ENCODE measurements around the gene NSG1.
"Not testable (repeated sequence)": the region's sequence is repeated elsewhere in the genome, so short reads cannot be mapped to it uniquely, and the experiment has no call there.

Gene NSG1

DNA sequence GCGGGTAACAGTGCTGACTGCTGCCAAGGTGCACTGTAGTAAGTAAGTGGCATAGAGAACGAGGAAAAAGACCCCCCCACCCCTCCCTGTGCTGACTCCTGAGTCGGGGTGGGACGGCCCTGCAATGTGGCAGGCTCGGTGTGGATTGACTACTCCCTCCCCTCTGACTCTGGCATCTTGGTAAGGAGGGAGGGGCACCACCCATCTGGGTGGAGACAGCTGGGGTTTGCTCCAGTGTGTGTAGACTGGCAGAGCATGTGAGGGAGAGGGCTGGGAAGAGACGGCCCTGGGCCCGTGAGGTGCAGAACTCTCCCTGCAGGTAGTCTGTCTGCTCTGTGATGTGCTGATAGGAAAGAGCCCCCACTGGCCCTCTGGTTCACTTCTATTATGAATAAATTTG, 31.0 kb downstream of the NSG1 start:
- no peak for DNase-seq

GRCh38 chr4:4418676-4419390, 31.9 kb downstream of the NSG1 start:
- DNase-seq: no peak

GRCh38 chr4:4419896-4420295, 33.0 kb downstream of the NSG1 start:
- no peak for DNase-seq

- no peak for DNase-seq
Observed at GRCh38 chr4:4420421-4420820, 33.5 kb downstream of the NSG1 start.

DNA sequence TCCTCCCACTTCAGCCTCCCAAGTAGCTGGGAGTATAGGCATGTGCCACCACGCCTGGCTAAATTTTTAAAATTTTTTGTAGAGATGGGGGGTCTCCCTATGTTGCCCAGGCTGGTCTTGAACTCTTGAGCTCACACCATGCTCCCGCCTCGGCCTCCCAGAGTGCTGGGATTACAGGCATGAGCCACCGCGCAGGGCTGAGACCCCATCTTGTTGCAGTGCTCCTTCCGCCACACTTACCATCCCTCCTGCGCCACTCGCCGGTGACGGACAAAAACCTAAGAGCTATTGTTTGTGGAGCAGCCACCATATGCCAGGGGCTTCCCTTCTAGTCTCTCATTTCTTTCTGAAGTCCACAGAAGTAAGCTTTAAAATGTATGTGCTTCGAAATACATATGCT, 34.5 kb downstream of the NSG1 start:
- no peak for DNase-seq

- DNase-seq: not testable (repeated sequence)
Observed at GRCh38 chr4:4422117-4422516, 35.2 kb downstream of the NSG1 start.

DNA sequence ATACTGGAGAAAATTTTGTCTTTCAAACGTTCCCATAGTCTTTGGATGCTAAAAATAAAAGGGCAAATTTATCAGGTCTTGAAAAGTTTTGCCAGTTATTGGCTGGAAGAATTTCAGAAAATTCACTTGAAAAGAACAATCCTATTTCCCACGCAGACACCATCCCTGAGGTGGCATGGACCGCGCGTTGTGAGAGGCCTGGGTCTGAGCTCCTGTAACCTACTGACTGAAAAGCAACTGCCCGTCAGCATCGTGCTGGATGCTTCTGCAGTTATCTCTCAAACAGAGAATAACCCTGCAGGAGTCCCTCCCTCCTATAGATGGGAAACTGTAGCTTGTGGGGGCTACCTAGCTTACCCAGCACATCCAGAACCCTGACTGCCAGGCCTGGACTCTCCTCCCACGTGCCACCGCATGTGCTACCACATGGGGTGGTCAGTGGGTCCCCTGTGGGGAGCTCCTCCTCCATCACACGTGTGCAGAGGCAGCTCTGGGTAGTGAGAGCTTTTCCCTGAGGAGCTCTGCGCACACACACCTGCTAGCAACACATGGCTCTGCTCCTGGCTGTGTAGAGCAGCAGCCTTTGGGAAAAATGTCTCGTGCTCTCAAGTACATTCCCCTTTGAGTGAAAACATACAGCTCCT, 36.1 kb downstream of the NSG1 start:
- DNase-seq: peak; percentile 9

DNA sequence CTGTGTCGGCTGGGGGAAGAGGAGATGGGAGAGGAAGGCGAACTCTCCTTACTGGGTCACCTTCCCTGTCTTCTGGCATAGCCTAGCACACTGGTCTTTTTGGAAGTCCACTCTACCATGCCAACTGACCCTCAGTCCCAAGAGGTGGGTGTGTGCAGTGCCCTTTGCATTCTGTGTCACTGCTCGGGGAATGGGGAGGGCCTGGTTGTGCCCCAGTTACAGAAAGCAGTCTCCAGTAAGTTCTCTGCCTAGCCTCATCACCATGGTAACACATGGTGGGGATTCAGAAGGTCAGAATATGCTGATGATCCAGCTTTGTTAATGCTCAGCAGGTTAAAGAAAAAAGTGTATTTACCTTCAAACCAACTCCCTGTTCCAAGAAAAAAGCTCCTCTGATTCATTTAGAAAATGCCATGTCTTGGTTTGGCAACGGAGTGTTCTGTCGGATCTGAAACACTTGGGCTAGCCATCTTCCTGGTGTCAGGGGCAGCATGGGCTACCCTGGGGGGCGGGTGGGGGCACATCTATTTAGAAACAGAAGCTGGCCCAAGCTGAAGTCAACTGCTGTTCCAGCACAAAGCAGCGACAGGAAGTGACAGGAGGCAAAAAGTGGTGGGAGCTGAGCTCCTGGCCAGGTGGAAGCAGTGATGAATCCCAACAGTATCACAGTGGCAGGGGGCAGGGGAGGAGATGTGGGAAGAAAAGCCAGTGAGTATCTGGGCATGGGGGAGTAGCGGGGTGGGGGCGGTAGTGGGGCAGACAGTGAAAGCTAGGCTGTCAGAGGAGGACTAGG, 37.0 kb downstream of the NSG1 start:
- DNase-seq: no peak

- no peak for DNase-seq
Observed at GRCh38 chr4:4424499-4425115, 37.7 kb downstream of the NSG1 start.

- DNase-seq: no peak
Observed at GRCh38 chr4:4425119-4425690, 38.3 kb downstream of the NSG1 start.

- DNase-seq: no peak
Observed at GRCh38 chr4:4425696-4426095, 38.8 kb downstream of the NSG1 start.

DNA sequence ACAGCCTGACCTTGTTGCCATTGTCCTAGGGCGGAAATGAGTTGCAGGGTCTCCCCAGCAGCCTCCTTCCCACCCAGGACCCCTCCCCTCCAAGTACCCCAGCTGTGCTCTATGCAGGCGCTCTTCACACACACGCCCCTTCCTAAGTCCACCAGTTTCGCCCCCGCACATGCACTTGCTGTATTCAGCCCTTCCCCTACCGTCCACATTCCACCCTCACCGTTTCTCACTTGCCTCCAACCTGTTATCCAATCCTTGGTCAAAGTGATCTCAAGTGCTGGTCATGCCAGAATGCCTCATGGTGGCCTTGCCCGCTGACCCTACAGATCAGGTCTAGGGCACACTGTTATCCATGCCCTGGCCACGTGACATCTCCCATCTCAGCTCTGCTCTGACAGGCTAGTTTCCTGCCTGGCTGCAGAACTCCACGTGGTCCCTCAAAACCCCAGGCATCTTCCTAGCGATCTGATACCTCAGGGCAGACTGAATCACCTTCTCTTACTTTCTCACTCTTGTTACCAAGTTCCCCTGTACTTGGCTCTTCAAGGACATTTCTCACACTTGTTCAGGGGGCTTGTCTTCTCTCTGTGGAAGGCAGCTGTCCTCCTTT, 39.7 kb downstream of the NSG1 start:
- DNase-seq: no peak

GRCh38 chr4:4427121-4427870, 40.4 kb downstream of the NSG1 start:
- DNase-seq: no peak

- no peak for DNase-seq
Observed at GRCh38 chr4:4427886-4428285, 41.0 kb downstream of the NSG1 start.

GRCh38 chr4:4428966-4429875, 42.3 kb downstream of the NSG1 start:
- no peak for DNase-seq

DNA sequence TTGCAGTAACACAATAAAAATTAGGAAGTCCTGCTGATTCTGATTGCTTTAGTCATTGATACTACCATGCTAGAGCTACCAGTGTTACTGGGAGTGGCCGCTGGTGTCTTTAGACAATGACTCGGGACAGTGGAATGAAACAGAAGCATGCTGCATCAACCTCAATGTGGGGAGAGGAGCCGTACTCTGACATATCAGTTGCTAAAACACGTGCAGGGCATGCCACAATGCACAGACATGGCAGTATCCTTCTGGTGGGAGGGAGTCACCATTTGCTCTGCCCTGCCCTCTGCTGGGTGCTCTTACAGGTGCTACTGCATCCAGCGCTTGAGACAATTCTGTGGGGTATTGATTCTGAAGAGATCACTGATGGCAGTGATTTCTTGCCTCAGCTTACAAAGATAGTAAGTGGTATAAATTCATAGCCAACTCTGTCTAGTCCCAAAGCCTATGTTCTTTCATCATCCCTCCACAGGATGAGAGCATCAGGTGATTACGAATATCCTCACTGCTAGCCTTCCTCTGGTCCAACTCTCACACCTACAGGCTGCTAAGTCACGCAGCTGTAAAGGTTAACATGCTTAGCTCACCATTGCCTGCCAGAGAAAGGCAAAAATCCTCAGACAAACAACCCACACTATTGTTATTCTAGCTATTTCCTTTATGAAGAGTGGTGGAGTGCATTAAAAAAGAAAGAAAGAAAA, 43.7 kb downstream of the NSG1 start:
- DNase-seq: no peak

DNA sequence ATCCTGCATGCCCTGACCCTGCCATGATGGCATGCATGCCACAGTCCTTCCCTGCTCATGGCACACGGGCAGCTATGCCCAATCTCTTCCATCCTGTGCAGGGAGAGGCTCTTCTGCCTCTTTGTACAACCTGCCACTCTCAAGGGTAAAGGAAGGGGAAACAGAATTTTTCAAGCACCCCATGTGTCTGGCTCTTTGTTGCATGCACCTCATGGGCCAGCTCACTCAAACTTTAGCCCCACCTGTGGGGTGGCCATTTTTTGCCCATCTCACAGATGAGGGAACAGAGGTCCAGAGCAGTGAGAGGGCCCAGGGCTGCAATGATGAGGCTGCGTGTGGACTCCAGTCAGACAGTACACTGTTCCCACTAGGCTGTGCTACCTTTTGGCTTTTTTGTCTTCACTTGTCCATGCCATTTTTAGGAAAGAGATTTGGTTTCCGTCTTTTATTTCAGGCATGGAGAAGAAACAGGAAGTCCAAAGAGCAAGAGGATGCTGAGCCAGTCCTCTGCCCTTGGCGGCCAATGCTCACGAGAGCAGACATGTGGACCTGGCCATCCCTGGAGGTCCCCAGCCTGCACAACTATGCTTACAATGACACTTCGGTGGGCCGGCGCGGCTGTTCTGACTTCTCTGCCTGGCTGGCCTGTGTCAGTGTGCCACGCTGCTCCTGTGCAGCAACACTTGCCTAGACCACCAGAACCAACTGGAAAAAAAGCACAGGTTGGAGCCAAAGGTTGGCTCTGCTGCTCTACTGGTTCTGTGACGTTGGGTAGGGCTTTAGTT, 45.6 kb downstream of the NSG1 start:
- no peak for DNase-seq

GRCh38 chr4:4433941-4434340, 47.0 kb downstream of the NSG1 start:
- no peak for DNase-seq

DNA sequence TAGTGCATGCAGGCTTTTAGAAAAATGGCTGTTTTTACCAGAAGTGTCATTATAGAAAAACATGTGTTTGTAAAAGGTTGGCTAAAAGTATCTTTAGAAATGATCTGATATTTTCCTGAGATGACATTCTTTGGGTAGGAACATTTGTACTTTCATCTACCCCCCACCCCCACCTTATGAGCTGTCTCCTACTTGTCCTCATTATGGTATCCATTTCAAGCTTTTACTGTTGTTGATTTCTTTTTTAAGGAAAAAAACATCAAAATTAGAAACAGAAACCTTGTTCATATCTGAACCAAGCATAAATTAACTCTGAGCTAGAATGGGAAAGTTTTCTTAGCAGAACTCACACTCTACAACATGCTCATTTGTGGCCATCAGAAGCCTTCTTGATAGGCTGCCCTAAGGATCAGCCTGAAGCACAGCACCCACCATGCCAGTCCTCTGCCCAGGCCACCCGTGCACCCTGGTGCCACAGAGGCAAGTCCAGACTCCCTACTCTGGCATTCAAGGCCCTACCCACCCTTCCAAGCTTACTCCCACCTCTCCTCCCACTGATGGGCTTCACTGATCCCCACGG, 49.4 kb downstream of the NSG1 start:
- no peak for DNase-seq

Measured in NCI-H1092 (cell line).